Loucy (cell line): ENCODE data around the gene ZIC4.

Experiments used
- H2AFZ ChIP-seq: fragments of 200-600 bp; sonication (generic); 2 replicates; pipeline ENCODE4 v1.6.0; 2016; ENCODE audit warnings: antibody characterized with exemption, mild to moderate bottlenecking, low read length, moderate library complexity
- H3F3A ChIP-seq: fragments of 200-600 bp; 2 replicates; pipeline ENCODE4 v1.6.0; 2016; ENCODE audit warnings: antibody characterized with exemption, low read depth, mild to moderate bottlenecking
- H3K27me3 ChIP-seq: fragments of 200-600 bp; sonication (generic); 2 replicates; pipeline ENCODE4 v1.6.1; 2014; ENCODE audit warnings: low read length, mild to moderate bottlenecking; ENCODE audit not compliant: insufficient read depth, poor library complexity, severe bottlenecking
- H3K36me3 ChIP-seq: fragments of 200-600 bp; sonication (generic); 2 replicates; pipeline ENCODE4 v1.6.1; 2016; ENCODE audit warnings: low read length; ENCODE audit not compliant: insufficient read depth
- H3K4me1 ChIP-seq: fragments of 200-600 bp; sonication (generic); 2 replicates; pipeline ENCODE4 v1.5.1; 2014; ENCODE audit warnings: low read length, mild to moderate bottlenecking; ENCODE audit not compliant: insufficient read depth, poor library complexity, severe bottlenecking
- H3K4me2 ChIP-seq: fragments of 200-600 bp; sonication (generic); 2 replicates; pipeline ENCODE4 v1.6.0; 2014; ENCODE audit warnings: antibody characterized with exemption, low read length, low read depth, mild to moderate bottlenecking; ENCODE audit not compliant: poor library complexity, severe bottlenecking
- H3K4me3 ChIP-seq: fragments of 200-600 bp; sonication (generic); 2 replicates; pipeline ENCODE4 v1.5.1; 2014; ENCODE audit warnings: low read length, mild to moderate bottlenecking, mixed read lengths; ENCODE audit not compliant: poor library complexity, severe bottlenecking
- H3K79me2 ChIP-seq: fragments of 200-600 bp; sonication (generic); 2 replicates; pipeline ENCODE4 v1.6.1; 2014; ENCODE audit warnings: low read length; ENCODE audit not compliant: insufficient read depth
- H3K9ac ChIP-seq: fragments of 200-600 bp; sonication (generic); 2 replicates; pipeline ENCODE4 v1.6.0; 2014; ENCODE audit warnings: mild to moderate bottlenecking, low read depth, low read length, moderate library complexity; ENCODE audit not compliant: poor library complexity, severe bottlenecking
- H3K9me2 ChIP-seq: fragments of 200-600 bp; sonication (generic); replicated peaks from 2 replicates; pipeline ENCODE4 v1.6.1; 2016; ENCODE audit warnings: low read depth, low read length, mixed read lengths
- H3K9me3 ChIP-seq: fragments of 200-600 bp; sonication (generic); 2 replicates; pipeline ENCODE4 v1.6.1; 2014; ENCODE audit warnings: mild to moderate bottlenecking, antibody characterized with exemption, low read length, low read depth; ENCODE audit not compliant: insufficient read depth
- H4K20me1 ChIP-seq: fragments of 200-600 bp; sonication (generic); 2 replicates; pipeline ENCODE4 v1.6.0; 2014; ENCODE audit warnings: antibody characterized with exemption, low read length, mild to moderate bottlenecking; ENCODE audit not compliant: insufficient read depth, poor library complexity, severe bottlenecking
- CTCF ChIP-seq: fragments of 200-600 bp; sonication (generic); conservative IDR thresholded peaks from 2 replicates; pipeline ENCODE4 v1.5.1; 2014; ENCODE audit warnings: mild to moderate bottlenecking, antibody characterized with exemption, low read length
- EZH2phosphoT487 ChIP-seq: fragments of 200-600 bp; IDR thresholded peaks from 2 replicates; pipeline ENCODE4 v1.6.1; 2018; ENCODE audit warnings: antibody characterized with exemption, mild to moderate bottlenecking, moderate library complexity, borderline replicate concordance

ZIC4 gene

DNA sequence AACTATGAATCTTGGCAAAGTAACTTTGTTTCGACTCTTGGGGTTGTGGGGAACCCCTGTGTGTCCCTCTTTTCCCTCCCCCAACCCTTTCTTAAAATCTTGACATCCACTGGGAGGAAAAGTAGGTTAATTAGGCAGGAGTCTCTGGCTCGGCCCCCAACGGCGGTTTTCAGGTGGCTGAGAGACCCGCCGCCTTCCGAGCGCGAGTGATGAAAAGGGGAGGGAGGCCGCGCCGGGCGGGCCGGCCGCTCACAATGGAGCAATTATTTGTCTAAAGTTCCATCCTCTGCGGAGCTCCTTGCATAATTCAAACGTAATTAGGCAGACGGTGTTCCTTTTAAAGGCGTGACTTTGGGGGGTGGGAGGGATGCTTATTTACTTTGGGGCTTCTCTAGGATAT lies 51.7 kb downstream of the ZIC4 start:
- Histone ChIP-seq H2AFZ (no peak overlapping the region), H3K27me3 (peaks cover 5% of the 10 kb centered on the region), H3K79me2 (no peaks in the 10 kb centered on the region), H3K9me3 (no peaks in the 10 kb centered on the region), H3K36me3 (no peaks in the 10 kb centered on the region), H3K4me3 (no peak overlapping the region), H3K4me1 (no peaks in the 10 kb centered on the region), H3K9me2 (no peaks in the 10 kb centered on the region), H3K9ac (no peak overlapping the region), H4K20me1 (no peaks in the 10 kb centered on the region), H3F3A (no peaks in the 10 kb centered on the region), H3K4me2 (no peak overlapping the region)
- TF ChIP-seq CTCF (no peak), EZH2phosphoT487 (no peak)

DNA sequence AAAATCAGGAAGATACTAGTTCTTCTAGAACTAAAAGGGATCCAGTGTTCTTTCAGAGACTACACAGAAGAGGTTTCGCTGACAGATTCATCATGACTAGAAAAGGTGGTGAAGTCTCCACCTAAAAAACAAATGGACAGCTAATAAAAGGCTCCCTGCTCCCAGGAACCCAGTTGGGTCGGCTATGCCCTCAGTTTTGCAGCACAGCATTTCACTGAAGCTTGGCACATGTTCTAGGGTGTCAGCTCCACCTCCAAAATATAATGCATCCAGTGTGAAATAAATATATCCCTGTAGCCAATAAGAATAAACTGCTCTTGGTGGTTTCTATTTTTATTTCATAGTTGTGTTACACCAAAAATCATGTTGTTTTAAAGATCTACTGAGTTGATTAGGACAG lies 55.0 kb downstream of the ZIC4 start:
- no peak for TF ChIP-seq EZH2phosphoT487
- no peak for TF ChIP-seq CTCF
- Histone ChIP-seq H3K4me3 (no peak overlapping the region), H3K9ac (no peak overlapping the region), H3K9me2 (no peaks in the 10 kb centered on the region), H3F3A (no peaks in the 10 kb centered on the region), H4K20me1 (no peaks in the 10 kb centered on the region), H3K4me2 (no peak overlapping the region), H2AFZ (no peak overlapping the region), H3K27me3 (peaks cover 5% of the 10 kb centered on the region), H3K36me3 (no peaks in the 10 kb centered on the region), H3K4me1 (no peaks in the 10 kb centered on the region), H3K79me2 (no peaks in the 10 kb centered on the region), H3K9me3 (no peaks in the 10 kb centered on the region)

DNA sequence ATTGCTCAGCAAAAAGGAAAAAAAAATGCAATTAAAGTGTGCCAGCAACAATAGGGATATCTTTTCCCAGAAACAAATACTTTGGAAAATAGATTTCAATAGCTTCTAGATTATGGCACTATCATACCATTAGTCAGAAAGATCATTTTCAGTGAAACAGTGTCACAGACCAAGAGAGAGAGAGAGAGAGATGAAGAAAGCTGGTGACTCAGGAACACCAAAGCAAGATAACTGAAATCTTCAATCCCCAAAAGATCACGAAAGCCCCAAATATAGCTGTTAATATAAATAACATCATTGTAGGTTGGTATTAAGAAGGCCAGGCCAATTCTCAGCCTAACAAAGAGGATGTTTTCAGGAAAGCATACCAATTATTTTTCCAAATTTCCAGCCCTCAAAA lies 57.4 kb downstream of the ZIC4 start:
- H4K20me1 ChIP-seq, result no peaks in the 10 kb centered on the region
- no peak overlapping the region for H2AFZ ChIP-seq
- H3F3A ChIP-seq, result no peaks in the 10 kb centered on the region
- H3K36me3 ChIP-seq, result no peaks in the 10 kb centered on the region
- H3K4me2 ChIP-seq, result no peak overlapping the region
- no peak for TF ChIP-seq CTCF
- TF ChIP-seq EZH2phosphoT487, result no peak
- no peaks in the 10 kb centered on the region for H3K4me1 ChIP-seq
- H3K9ac ChIP-seq, result no peak overlapping the region
- no peaks in the 10 kb centered on the region for H3K79me2 ChIP-seq
- H3K9me3 ChIP-seq, result no peaks in the 10 kb centered on the region
- no peak overlapping the region for H3K4me3 ChIP-seq
- H3K27me3 ChIP-seq, result peaks cover 5% of the 10 kb centered on the region
- no peaks in the 10 kb centered on the region for H3K9me2 ChIP-seq
